ENCODE results near the gene MYRF. TPM values are rescaled to one million over a fixed set of nuclear protein-coding genes. Genes with fewer than 3 reads are reported as not detected.

MYRF gene
- total RNA-seq, 3 donors from 2014 or later (not counting 1 experiment from before 2014, with no cell fraction given) = 4.9 to 15.3 (median 7.3) TPM

GRCh38 chr11:61799665-61800284 lies 47.3 kb downstream of the MYRF start:
- Histone ChIP-seq H3K27ac (ENCODE audit: low read length) (no peak overlapping the region), H3K4me1 (ENCODE audit: control insufficient read depth, insufficient read depth, low read length) (no peaks in the 10 kb centered on the region), H3K9me3 (ENCODE audit: control insufficient read depth, insufficient read depth, low read length) (no peaks in the 10 kb centered on the region), H3K36me3 (ENCODE audit: control insufficient read depth, insufficient read depth, low read length) (peaks cover 4% of the 10 kb centered on the region), H3K4me3 (ENCODE audit: low read length) (no peak overlapping the region), H3K27me3 (ENCODE audit: control insufficient read depth, insufficient read depth, low read length) (no peaks in the 10 kb centered on the region)
- H3K9me3 Mint-ChIP-seq = no peaks in the 10 kb centered on the region
- intact Hi-C loops (cut with micrococcal nuclease) = no loop called here
- H3K4me3 Mint-ChIP-seq = no peak overlapping the region
- DNase-seq (no peak), ATAC-seq (no peak)
- H3K4me1 Mint-ChIP-seq = no peaks in the 10 kb centered on the region
- H3K27me3 Mint-ChIP-seq (ENCODE audit: low read depth in 2 of 2) = no peaks in the 10 kb centered on the region
- 95% methylated on average over 2 of the region's 2 CpGs for WGBS (ENCODE audit: insufficient coverage)
- H3K36me3 Mint-ChIP-seq = no peaks in the 10 kb centered on the region
- TF ChIP-seq, protein P1, sequence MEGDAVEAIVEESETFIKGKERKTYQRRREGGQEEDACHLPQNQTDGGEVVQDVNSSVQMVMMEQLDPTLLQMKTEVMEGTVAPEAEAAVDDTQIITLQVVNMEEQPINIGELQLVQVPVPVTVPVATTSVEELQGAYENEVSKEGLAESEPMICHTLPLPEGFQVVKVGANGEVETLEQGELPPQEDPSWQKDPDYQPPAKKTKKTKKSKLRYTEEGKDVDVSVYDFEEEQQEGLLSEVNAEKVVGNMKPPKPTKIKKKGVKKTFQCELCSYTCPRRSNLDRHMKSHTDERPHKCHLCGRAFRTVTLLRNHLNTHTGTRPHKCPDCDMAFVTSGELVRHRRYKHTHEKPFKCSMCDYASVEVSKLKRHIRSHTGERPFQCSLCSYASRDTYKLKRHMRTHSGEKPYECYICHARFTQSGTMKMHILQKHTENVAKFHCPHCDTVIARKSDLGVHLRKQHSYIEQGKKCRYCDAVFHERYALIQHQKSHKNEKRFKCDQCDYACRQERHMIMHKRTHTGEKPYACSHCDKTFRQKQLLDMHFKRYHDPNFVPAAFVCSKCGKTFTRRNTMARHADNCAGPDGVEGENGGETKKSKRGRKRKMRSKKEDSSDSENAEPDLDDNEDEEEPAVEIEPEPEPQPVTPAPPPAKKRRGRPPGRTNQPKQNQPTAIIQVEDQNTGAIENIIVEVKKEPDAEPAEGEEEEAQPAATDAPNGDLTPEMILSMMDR (IDR thresholded peaks at IDR 0.05) = no peak
- H3K27ac Mint-ChIP-seq = peak overlapping the region in 1 of 2 donors; percentile 51

DNA sequence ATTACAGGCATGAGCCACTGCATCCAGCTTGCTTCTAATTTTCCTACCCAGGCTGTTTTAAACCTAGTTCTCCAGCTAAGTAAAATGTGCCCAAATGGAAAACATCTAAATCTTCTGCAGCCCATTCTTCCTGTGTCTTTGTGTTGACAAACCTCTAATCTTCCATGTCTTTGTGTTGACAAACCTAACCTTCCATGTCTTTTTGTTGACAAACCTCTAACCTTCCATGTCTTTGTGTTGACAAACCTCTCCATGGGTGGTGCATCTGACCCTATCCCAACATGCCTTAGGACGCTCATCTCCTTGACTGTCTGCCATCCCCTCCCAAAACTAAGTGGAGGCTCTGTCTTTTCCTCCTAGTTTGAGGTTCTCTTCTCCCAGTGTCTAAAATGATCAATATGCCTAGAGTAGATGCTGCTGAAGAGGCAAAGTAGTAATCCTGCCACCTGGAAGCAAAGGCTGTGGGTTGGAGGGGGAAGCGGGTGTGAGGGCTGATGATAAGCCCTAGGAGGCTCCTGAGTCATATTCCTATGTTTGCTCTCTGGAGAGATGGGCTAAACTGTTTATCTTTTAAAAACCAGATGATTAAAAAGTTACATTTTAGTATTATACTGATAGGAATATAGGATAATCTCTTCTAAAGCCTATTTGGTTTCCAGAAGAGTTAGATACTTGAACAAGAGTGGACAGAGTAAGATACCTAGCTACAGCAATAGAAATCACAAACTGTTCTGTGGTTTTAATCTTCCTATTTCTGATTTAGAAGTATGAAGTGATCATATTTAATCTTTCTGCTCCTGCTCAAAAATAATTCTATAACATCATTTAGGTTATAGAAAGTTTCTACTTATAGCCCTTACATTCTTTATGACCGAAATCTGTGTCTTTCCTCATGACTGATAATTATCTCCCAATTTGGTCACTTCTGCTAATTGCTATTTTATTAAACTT lies 48.2 kb downstream of the MYRF start:
- TF ChIP-seq, protein P1 (IDR thresholded peaks at IDR 0.05) = no peak
- Mint-ChIP-seq H3K4me3 (no peak overlapping the region), H3K9me3 (no peaks in the 10 kb centered on the region), H3K36me3 (no peaks in the 10 kb centered on the region), H3K4me1 (no peaks in the 10 kb centered on the region), H3K27me3 (ENCODE audit: low read depth in 2 of 2) (no peaks in the 10 kb centered on the region), H3K27ac (peak overlapping the region; percentile 35 to 52)
- H3K4me1 ChIP-seq (ENCODE audit: control insufficient read depth, insufficient read depth, low read length) = no peaks in the 10 kb centered on the region
- no peak overlapping the region for H3K4me3 ChIP-seq (ENCODE audit: low read length)
- WGBS (ENCODE audit: insufficient coverage) = 95% methylated on average over 2 of the region's 3 CpGs
- ATAC-seq = no peak
- H3K9me3 ChIP-seq (ENCODE audit: control insufficient read depth, insufficient read depth, low read length) = no peaks in the 10 kb centered on the region
- H3K27ac ChIP-seq (ENCODE audit: low read length) = no peak overlapping the region
- peaks cover 4% of the 10 kb centered on the region for H3K36me3 ChIP-seq (ENCODE audit: control insufficient read depth, insufficient read depth, low read length)
- DNase-seq = no peak
- intact Hi-C loops (cut with micrococcal nuclease) = no loop called here
- no peaks in the 10 kb centered on the region for H3K27me3 ChIP-seq (ENCODE audit: control insufficient read depth, insufficient read depth, low read length)

GRCh38 chr11:61802605-61803004 lies 50.2 kb downstream of the MYRF start:
- no peak overlapping the region for H3K27ac Mint-ChIP-seq
- no peak for DNase-seq
- Histone ChIP-seq H3K4me1 (ENCODE audit: control insufficient read depth, insufficient read depth, low read length) (no peaks in the 10 kb centered on the region), H3K27ac (ENCODE audit: low read length) (no peak overlapping the region), H3K36me3 (ENCODE audit: control insufficient read depth, insufficient read depth, low read length) (peaks cover 2% of the 10 kb centered on the region), H3K27me3 (ENCODE audit: control insufficient read depth, insufficient read depth, low read length) (no peaks in the 10 kb centered on the region), H3K4me3 (ENCODE audit: low read length) (no peak overlapping the region), H3K9me3 (ENCODE audit: control insufficient read depth, insufficient read depth, low read length) (no peaks in the 10 kb centered on the region)
- no peak for ATAC-seq
- intact Hi-C loops (cut with micrococcal nuclease) = no loop called here
- WGBS (ENCODE audit: insufficient coverage) = 97% methylated on average over 6 of the region's 6 CpGs
- no peaks in the 10 kb centered on the region for H3K9me3 Mint-ChIP-seq
- H3K4me3 Mint-ChIP-seq = no peak overlapping the region
- H3K27me3 Mint-ChIP-seq (ENCODE audit: low read depth in 2 of 2) = no peaks in the 10 kb centered on the region
- TF ChIP-seq, protein P1 (IDR thresholded peaks at IDR 0.05) = no peak
- H3K4me1 Mint-ChIP-seq = no peaks in the 10 kb centered on the region
- no peaks in the 10 kb centered on the region for H3K36me3 Mint-ChIP-seq
